ENCODE measurements around the gene MTHFD1L. TPM values are rescaled to one million over a fixed set of nuclear protein-coding genes. Genes with fewer than 3 reads are reported as not detected.

Gene MTHFD1L
- total RNA-seq, 1 donor from 2014 or later: 125 TPM

DNA sequence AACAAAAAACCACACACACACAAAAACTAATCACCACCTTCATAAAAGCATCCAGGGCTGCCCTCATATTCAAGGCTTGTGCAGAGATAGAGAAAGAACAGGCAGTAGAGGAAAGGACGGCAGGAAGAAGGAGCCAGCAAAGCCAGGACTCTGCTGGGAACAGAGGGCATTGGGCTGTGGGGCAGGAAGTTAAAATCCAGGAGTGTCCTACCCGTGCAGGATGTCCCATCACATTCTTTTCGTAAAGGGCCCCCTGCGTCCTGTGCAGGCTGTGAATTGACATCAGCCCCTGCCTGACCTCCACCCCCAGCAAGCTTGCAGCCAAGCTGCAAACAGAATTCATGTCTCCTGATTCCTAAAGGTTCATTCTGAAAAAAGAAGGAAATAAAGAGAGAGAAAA is 277.8 kb downstream of the MTHFD1L start:
- Mint-ChIP-seq H3K27ac (no peak overlapping the region), H3K4me1 (ENCODE audit: low read depth) (no peaks in the 10 kb centered on the region), H3K36me3 (ENCODE audit: low read depth) (no peaks in the 10 kb centered on the region), H3K27me3 (ENCODE audit: insufficient read depth) (peaks cover 10% of the 10 kb centered on the region), H3K4me3 (no peak overlapping the region), H3K9me3 (no peaks in the 10 kb centered on the region)
- DNase-seq (ENCODE audit: low spot score): no peak
- intact Hi-C loops (cut with micrococcal nuclease): no loop called here

DNA sequence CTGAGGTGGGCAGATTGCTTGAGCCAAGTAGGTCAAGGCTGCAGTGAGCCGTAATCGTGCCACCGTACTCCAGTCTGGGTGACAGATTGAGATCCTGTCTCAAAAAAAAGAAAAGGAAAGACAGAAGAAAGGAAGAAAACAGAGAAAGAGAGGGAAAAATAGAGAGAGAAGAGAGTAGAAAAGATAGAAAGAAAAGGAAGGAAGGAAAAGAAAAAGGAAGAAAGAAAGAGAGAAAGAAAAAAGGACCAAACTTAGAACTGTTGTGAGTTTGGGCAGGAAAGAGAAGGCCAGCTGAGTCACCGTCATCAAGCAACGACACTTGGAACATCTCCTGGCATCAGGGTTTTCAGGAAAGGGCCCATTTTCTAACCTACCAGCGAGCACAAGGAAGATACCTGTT is 278.3 kb downstream of the MTHFD1L start:
- no peak for DNase-seq (ENCODE audit: low spot score)
- Mint-ChIP-seq H3K27ac (no peak overlapping the region), H3K9me3 (no peaks in the 10 kb centered on the region), H3K36me3 (ENCODE audit: low read depth) (no peaks in the 10 kb centered on the region), H3K4me3 (no peak overlapping the region), H3K27me3 (ENCODE audit: insufficient read depth) (peaks cover 8% of the 10 kb centered on the region), H3K4me1 (ENCODE audit: low read depth) (no peaks in the 10 kb centered on the region)
- intact Hi-C loops (cut with micrococcal nuclease): no loop called here

DNA sequence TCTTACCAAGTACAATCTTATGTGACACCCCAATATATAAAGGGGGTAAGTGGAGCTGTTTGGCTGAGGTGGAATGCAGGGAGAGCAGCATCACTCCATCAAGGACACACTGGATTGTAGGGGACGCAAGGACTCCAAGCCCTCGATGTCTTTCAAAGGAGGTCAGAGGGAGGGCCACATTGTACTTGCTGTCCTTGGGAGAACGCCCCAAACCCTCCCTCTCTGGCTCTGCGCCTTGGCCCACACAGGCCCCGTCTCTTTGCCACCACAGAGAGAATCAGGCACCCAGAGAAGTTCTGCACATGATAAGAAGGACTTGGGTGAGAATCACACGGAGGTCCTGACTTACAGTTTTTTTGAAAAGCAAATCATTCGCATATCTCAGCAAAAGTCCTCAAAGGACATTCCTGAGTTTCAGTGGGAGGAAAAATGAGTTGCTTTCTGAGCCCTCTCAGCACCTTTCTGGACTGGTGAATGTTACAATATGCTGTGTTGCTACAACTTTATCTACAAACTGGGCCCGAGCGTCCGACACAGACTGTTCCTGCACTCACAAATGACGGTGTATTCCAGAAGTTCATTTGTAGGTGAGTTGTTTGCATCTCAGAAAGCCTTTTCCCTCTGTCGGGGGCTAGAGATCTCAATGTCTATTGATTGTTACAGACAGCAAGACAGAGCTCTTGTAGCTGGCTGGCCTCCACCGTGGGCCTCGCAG is 281.8 kb downstream of the MTHFD1L start:
- intact Hi-C loops (cut with micrococcal nuclease): no loop called here
- no peaks in the 10 kb centered on the region for H3K4me1 Mint-ChIP-seq (ENCODE audit: low read depth)
- H3K27me3 Mint-ChIP-seq (ENCODE audit: insufficient read depth): peaks cover 11% of the 10 kb centered on the region
- no peaks in the 10 kb centered on the region for H3K9me3 Mint-ChIP-seq
- H3K36me3 Mint-ChIP-seq (ENCODE audit: low read depth): no peaks in the 10 kb centered on the region
- H3K4me3 Mint-ChIP-seq: no peak overlapping the region
- no peak overlapping the region for H3K27ac Mint-ChIP-seq
- DNase-seq (ENCODE audit: low spot score): no peak

DNA sequence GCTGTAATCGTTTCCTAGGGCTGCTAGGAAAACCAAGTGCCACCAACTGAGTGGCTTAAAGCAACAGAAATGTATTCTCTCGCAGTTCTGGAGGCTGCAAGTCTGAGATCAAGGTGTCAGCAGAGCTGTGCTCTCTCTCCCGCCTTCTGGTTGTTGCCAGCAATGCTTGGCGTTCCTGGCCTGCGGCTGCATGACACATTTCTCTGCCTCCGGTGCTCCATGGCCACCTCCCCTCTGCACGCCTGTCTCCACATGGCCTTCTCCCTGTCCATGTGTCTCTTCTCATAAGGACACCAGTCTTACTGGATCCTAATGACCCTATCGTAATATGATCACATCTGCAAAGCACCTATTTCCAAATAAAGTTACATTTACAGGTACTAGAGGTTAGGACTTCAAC is 282.6 kb downstream of the MTHFD1L start:
- Mint-ChIP-seq H3K4me1 (ENCODE audit: low read depth) (no peaks in the 10 kb centered on the region), H3K27ac (no peak overlapping the region), H3K27me3 (ENCODE audit: insufficient read depth) (peaks cover 11% of the 10 kb centered on the region), H3K4me3 (no peak overlapping the region), H3K9me3 (no peaks in the 10 kb centered on the region), H3K36me3 (ENCODE audit: low read depth) (no peaks in the 10 kb centered on the region)
- intact Hi-C loops (cut with micrococcal nuclease): no loop called here
- no peak for DNase-seq (ENCODE audit: low spot score)

DNA sequence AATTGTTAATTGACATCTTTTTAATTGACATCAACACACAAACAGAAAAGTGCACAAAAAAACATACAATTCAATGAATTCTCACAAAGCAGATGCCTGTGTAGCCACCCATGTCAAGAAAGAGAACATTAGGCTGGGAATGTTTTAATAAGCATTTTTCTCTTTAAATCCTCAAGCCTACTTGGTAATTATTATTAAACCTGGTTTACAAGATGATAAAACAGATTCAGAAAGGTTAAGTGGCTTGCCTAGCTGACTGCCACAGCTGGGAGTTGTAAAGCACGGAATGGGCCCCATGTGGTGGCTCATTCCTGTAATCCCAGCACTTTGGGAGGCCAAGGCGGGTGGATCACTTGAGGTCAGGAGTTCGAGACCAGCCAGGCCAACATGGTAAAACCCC is 284.3 kb downstream of the MTHFD1L start:
- no peaks in the 10 kb centered on the region for H3K36me3 Mint-ChIP-seq (ENCODE audit: low read depth)
- no peaks in the 10 kb centered on the region for H3K9me3 Mint-ChIP-seq
- H3K27me3 Mint-ChIP-seq (ENCODE audit: insufficient read depth): peaks cover 10% of the 10 kb centered on the region
- H3K4me3 Mint-ChIP-seq: no peak overlapping the region
- intact Hi-C loops (cut with micrococcal nuclease): no loop called here
- no peaks in the 10 kb centered on the region for H3K4me1 Mint-ChIP-seq (ENCODE audit: low read depth)
- no peak overlapping the region for H3K27ac Mint-ChIP-seq
- DNase-seq (ENCODE audit: low spot score): no peak
